GM19463 (cell line): ENCODE data around the gene SIPA1.
"Not testable (repeated sequence)": the region's sequence is repeated elsewhere in the genome, so short reads cannot be mapped to it uniquely, and the experiment has no call there.

Source experiments
- ATAC-seq: cut with Tn5 transposase; IDR thresholded peaks from one replicate; pipeline ENCODE4 v1.9.1; 2021; ENCODE audit warnings: mild to moderate bottlenecking, moderate library complexity; ENCODE audit not compliant: unreplicated experiment

The SIPA1 gene

GRCh38 chr11:65655570-65656332 is 17.9 kb downstream of the SIPA1 start:
- no peak for ATAC-seq

- no peak for ATAC-seq
Measured at GRCh38 chr11:65657426-65657825, 19.5 kb downstream of the SIPA1 start.

- ATAC-seq = no peak
Measured at GRCh38 chr11:65658174-65659021, 20.5 kb downstream of the SIPA1 start.

DNA sequence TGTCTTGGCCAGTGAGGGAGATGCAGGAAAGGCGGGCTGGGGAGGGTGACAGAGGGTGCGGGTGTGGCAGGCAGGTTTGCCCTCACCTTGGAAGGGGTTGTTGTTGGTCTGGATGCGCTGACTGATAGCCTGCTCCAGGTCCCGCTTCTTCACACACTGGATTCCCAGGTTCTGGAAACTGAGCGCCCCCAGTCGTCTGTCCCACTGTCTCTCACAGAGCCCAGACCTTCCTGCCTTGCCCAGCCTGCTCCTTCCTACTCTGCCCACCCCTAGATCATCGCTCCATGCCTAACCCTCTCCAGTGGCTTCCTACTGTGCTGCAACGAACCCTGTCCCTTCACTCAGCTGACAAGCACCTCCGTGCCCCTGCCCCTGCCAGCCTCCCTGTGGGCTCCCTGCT is 22.1 kb downstream of the SIPA1 start:
- no peak for ATAC-seq

DNA sequence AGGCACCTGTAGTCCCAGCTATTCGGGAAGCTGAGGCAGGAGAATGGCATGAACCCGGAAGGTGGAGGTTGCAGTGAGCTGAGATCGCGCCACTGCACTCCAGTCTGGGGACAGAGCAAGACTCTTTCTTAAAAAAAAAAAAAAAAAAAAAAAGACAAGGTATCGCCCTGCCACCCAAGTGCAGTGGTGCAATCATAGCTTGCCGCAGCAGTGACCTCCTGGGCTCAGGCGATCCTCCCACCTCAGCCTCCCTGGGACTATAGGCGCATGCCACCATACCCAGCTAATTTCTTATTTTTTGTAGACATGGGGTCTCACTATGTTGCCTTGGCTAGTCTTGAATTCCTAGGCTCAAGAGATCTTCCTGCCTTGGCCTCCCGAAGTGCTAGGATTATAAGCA is 23.0 kb downstream of the SIPA1 start:
- ATAC-seq = not testable (repeated sequence)

DNA sequence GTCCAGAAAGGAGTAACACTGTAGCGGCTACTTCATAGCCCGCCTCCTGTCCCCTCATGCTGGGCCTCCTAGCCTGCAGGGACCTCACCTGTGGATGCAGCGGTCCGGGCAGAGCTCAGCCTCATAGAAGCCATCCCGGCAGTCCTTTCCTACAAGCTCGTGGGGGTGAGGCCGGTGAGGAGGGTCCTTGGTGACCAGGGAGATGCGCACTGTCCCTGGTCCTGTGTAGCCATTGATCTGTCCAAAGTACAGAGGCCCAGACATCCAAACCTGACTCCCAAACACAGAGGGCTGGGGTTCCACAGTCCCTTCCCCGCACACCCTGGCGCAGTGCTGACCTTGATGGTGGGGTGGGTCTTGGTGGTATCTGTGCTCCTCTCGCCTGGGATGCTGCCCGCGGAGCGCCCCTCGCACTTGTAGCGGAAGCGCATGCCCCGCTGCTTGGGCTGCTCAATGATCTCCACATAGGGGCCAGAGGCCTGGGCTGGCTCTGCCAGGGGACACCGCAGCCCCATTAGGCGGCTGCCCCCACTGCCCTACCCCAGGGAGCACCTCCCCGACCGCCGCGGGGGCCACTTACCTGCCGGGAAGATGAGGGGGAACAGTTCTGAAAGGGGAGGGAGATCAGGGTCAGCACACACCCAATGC is 23.8 kb downstream of the SIPA1 start:
- ATAC-seq = no peak

GRCh38 chr11:65662247-65662798 is 24.4 kb downstream of the SIPA1 start:
- ATAC-seq = peak; percentile 16

DNA sequence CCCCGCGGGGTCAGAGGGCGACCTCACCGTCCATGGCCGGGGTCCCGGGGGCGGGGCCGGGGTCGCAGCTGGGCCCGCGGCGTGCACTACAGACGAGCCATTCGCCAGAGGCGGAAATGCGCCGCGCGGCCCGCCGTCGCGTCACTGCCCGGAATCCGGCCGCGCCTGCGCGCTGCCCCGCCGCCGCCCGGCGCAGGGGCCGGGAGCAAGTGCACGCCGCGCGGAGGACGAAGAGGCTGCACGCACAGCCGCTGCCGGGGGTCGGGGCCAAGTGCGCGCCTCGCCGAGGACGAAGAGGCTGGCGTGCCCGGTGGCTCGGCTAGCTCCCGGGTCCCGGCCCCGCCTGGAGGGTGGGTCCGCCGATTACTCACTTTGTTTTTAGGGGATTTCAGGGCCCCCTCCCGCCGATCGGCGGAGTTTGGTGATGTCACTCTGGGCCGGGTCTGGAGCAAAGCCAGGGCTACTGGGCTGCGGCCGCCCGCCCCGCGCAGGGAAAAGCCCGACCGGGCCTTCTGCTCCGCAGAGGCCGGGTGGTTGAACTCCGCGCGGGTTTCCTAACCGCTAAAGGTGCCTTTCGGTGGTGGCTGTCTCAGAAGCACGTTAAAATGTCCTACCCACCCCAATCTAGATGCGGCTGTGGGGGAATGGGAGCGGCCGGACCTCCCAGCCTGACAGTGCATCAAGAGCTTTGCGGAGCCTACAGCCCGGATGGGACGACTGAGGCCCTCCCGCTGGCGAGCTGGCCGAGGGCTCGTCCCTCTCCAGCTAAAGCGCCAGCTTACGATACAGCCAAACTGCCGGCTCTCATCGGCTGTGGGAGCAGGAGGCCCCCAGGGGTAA is 25.1 kb downstream of the SIPA1 start, which contains the start of gene RELA:
Gene RELA (minus strand): TSS at position 118 of the 840 bp plus-strand sequence. CDS start 84 bp downstream, at position 34.
- ATAC-seq = peak; percentile 88

DNA sequence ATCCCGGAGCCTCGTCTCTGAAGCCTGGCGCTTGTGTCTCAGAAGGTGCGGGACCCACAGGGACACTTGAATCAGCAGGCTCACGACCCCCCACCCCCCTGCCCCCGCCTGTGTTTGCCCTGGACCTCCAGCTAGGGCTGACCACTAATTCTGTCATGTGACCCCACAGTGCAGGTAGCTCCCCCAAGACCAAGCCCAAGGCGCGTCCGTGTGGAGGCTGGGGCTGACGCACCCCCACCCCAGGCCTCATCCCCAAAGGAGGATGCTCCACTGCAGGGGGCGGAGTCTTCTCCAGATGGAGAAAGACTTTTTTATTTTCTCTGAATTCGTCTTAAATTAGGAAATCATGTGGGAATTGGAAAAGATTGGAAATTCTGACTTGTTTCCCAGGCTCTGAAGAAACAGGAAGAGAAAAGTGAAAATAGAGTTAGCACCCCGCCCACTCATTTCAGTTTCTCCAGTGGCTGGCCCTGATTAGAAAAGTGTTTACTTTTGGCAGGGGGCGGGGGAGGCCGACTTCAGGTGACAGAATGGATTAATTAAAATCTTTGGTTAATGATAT is 25.8 kb downstream of the SIPA1 start:
- peak; percentile 9 for ATAC-seq

DNA sequence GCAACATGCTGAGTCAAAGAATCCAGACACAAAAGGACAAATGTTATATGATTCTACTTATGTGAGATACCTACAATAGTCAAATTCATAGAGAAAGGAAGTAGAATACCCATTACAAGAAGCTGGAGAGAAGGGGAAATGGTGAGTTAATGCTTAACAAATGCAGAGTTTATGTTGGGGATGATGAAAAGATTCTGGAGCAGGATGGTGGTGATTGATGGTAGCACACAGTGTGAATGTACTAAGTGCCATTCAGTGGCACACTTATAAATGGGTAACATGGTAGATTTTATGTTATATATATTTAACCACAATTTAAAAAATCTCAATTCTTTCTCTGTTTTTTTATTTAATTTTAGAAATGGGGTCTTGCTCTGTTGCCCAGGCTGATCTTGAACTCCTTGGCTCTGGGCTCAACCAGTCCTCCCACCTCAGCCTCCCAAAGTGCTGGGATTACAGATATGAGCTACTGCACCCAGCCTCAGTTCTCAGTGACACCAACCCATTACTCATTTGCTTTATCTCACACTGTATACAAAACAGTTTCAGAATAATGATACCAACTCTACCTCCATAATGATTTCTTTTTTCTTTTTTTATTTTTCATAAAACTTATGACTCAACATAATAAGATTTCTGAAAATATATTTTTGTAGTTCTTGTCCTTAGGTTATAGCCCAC is 34.4 kb downstream of the SIPA1 start:
- ATAC-seq = no peak

DNA sequence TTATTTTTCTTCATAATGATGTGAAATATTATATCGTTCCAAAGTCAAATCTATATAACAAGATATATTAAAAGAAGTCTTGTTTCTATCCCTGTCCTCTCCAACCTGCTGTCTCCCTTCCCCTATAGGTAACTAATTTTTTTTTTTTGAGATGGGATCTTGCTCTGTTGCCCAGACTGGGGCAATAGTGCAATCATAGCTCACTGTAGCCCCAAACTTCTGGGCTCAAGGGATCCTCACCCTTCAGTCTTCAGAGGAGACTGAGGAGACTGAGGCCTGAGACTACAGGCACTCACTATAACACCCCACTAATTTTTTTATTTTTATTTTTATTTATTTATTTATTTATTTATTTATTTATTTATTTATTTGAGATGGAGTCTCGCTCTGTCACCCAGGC is 35.1 kb downstream of the SIPA1 start:
- ATAC-seq = no peak

GRCh38 chr11:65680192-65680743 is 42.4 kb downstream of the SIPA1 start:
- ATAC-seq = no peak

GRCh38 chr11:65683480-65683879 is 45.6 kb downstream of the SIPA1 start:
- ATAC-seq = not testable (repeated sequence)

DNA sequence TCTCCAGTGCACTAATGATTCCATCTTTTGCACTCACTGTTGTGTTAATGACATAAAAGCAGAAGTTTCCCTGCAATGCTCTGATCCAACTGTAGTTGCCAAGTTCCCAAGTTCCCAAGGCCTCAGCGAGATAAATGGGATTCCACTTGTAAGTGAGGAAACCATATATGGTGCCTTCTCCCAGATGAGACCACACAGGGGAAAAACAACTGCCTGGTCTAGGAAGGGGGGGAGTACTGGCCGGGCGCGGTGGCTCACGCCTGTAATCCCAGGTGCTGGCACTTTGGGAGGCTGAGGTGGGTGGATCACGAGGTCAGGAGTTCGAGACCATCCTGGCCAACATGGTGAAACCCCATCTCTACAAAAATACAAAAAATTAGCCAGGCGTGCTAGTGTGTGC is 48.1 kb downstream of the SIPA1 start:
- no peak for ATAC-seq

DNA sequence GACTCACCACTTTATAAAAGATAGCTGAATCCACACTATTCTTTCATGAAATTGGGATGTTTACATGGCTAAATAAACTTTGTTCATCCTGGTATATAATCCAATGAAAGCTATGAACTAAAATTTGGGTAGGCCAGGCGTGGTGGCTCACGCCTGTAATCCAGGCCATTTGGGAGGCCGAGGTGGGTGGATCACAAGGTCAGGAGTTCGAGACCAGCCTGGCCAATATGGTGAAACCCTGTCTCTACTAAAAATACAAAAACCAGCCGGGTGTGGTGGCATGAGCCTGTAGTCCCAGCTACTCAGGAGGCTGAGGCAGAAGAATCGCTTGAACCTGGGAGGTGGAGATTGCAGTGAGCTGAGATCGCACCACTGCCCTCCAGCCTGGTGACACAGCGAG is 53.9 kb downstream of the SIPA1 start:
- not testable (repeated sequence) for ATAC-seq

- ATAC-seq = no peak
Measured at GRCh38 chr11:65692367-65692766, 54.5 kb downstream of the SIPA1 start.

- ATAC-seq = no peak
Measured at GRCh38 chr11:65695459-65696241, 57.7 kb downstream of the SIPA1 start.

DNA sequence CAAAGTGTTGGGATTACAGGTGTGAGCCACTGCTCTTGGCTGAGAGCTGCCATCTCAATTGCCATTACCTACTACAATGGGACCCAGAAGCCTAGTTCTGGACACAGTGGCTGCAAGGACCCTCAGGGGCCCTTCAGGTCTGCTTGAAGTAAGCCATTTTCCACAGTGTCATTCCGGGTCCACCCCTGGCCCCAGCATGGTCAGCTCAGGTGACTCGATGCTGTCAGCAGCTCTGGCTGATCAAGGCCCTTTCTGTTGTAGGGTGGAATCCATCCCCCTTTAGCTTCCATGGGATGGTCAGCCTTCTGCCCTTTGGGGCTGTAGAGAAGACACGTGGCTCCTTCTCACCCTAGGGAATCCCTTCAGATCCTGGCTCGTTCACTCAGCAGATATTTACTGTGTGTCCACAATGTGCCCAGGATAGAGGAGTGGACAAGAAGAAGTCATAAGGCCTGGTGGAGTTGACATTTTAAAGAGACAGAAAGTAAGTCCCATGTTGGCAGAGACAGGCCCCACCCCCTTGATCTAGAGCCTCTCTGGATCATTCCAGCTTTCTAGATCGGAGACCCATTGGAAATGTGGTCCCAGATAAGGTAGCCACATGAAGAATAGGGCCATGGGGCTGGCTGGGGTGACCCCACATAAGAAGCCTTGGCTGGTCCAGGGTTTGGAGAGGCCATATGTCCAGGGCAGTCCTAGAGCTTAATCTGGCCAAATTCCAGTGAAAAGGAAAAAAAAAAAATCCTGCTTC is 59.1 kb downstream of the SIPA1 start:
- ATAC-seq = no peak
